IMR-90 (cell line): Measurements from ENCODE around the gene DNAJB5. TPM values are rescaled to one million over a fixed set of nuclear protein-coding genes. Genes with fewer than 3 reads are reported as not detected.

Experiments used
- ATAC-seq: fragments of 200-7000 bp; cut with Tn5 transposase; 2 replicates; pipeline ENCODE4 v1.9.1; 2020; ENCODE audit warnings: low read depth, mild to moderate bottlenecking, moderate library complexity
- BruUV-seq: library from RNA; stranded (reverse); fragments of 400-500 nt; replicated peaks from 2 replicates; lab custom pipeline; 2021; lab: Mats Ljungman, UMichigan
- CTCF ChIA-PET: fragments of 300-600 bp; formaldehyde crosslinking; extraction: SDS; loops from one replicate; lab custom pipeline; 2021; ENCODE audit warnings: antibody characterized with exemption; lab: Yijun Ruan, JAX
- POLR2A ChIA-PET: fragments of 300-600 bp; sonication (Branson Sonifier 250); formaldehyde crosslinking; loops from one replicate; lab custom pipeline; 2022; ENCODE audit warnings: antibody characterized with exemption; ENCODE audit not compliant: unreplicated experiment; lab: Charles Lee
- DNase-seq: peaks from one replicate; pipeline ENCODE4 v3.0.0; 2013
- H2AFZ ChIP-seq: replicated peaks from 2 replicates; pipeline ENCODE3; 2013; ENCODE audit warnings: low read length, mild to moderate bottlenecking; ENCODE audit not compliant: poor library complexity
- H2AK5ac ChIP-seq: 2 replicates; pipeline ENCODE4 v1.6.1; 2013; ENCODE audit warnings: low read depth, low read length, inconsistent platforms
- H2AK9ac ChIP-seq: replicated peaks from 2 replicates; pipeline ENCODE3; 2013; ENCODE audit warnings: mild to moderate bottlenecking, low read depth, low read length, moderate library complexity; ENCODE audit not compliant: poor library complexity
- H2BK120ac ChIP-seq: 2 replicates; pipeline ENCODE4 v1.6.1; 2013; ENCODE audit warnings: low read depth, low read length, inconsistent platforms
- H2BK15ac ChIP-seq: 3 replicates; pipeline ENCODE4 v1.6.1; 2013; ENCODE audit warnings: low read depth, low read length, inconsistent platforms
- H2BK20ac ChIP-seq: 2 replicates; pipeline ENCODE4 v1.6.1; 2013; ENCODE audit warnings: low read depth, mild to moderate bottlenecking, inconsistent platforms, low read length, moderate library complexity
- H2BK5ac ChIP-seq: 2 replicates; pipeline ENCODE4 v1.6.1; 2013; ENCODE audit warnings: mild to moderate bottlenecking, low read depth, low read length, inconsistent platforms; ENCODE audit not compliant: poor library complexity, severe bottlenecking
- H3K14ac ChIP-seq: replicated peaks from 2 replicates; pipeline ENCODE4 v1.6.1; 2013; ENCODE audit warnings: low read depth, low read length, inconsistent platforms
- H3K18ac ChIP-seq: 2 replicates; pipeline ENCODE4 v1.6.1; 2013; ENCODE audit warnings: low read depth, low read length, control low read depth
- H3K23ac ChIP-seq: 2 replicates; pipeline ENCODE4 v1.6.1; 2013; ENCODE audit warnings: low read depth, low read length, inconsistent platforms
- H3K27ac ChIP-seq: 2 replicates; pipeline ENCODE4 v1.5.1; 2013; ENCODE audit warnings: mild to moderate bottlenecking, control low read depth, low read length; ENCODE audit not compliant: insufficient read depth
- H3K27me3 ChIP-seq: 2 replicates; pipeline ENCODE4 v1.6.1; 2013; ENCODE audit warnings: low read length; ENCODE audit not compliant: control insufficient read depth, insufficient read depth
- H3K36me3 ChIP-seq: 2 replicates; pipeline ENCODE4 v1.6.1; 2013; ENCODE audit warnings: low read length, mixed read lengths; ENCODE audit not compliant: control insufficient read depth, insufficient read depth
- H3K4ac ChIP-seq: 2 replicates; pipeline ENCODE4 v1.6.1; 2013; ENCODE audit warnings: low read depth, low read length, inconsistent platforms
- H3K4me1 ChIP-seq: 2 replicates; pipeline ENCODE4 v1.6.1; 2013; ENCODE audit warnings: low read length, mixed read lengths; ENCODE audit not compliant: control insufficient read depth, insufficient read depth
- H3K4me2 ChIP-seq: 2 replicates; pipeline ENCODE4 v1.6.1; 2013; ENCODE audit warnings: low read depth, mild to moderate bottlenecking, control low read depth, low read length, moderate library complexity
- H3K4me3 ChIP-seq: 2 replicates; pipeline ENCODE4 v1.5.1; 2013; ENCODE audit warnings: low read depth, mild to moderate bottlenecking, control low read depth, low read length, moderate library complexity; ENCODE audit not compliant: insufficient read depth
- H3K56ac ChIP-seq: 2 replicates; pipeline ENCODE4 v1.6.1; 2013; ENCODE audit warnings: low read length, inconsistent platforms; ENCODE audit not compliant: insufficient read depth; ENCODE audit errors: extremely low read depth
- H3K79me1 ChIP-seq, 2 experiments: 2 replicates each; pipeline ENCODE4 v1.6.1; 2013; ENCODE audit warnings: low read length in 2 of 2, inconsistent platforms in 1 of 2, low read depth in 1 of 2
- H3K9ac ChIP-seq: 2 replicates; pipeline ENCODE4 v1.6.1; 2013; ENCODE audit warnings: low read depth, low read length, control low read depth
- H3K9me1 ChIP-seq: 2 replicates; pipeline ENCODE4 v1.6.1; 2013; ENCODE audit warnings: low read length, inconsistent platforms; ENCODE audit not compliant: insufficient read depth
- H3K9me3 ChIP-seq: 2 replicates; pipeline ENCODE4 v1.6.1; 2013; ENCODE audit warnings: low read length; ENCODE audit not compliant: control insufficient read depth, insufficient read depth
- H4K20me1 ChIP-seq: 2 replicates; pipeline ENCODE4 v1.6.1; 2013; ENCODE audit warnings: low read length, inconsistent platforms; ENCODE audit not compliant: insufficient read depth
- H4K5ac ChIP-seq: 2 replicates; pipeline ENCODE4 v1.6.1; 2013; ENCODE audit warnings: mild to moderate bottlenecking, low read depth, low read length, control low read depth
- H4K8ac ChIP-seq, 2 experiments: 2 replicates each; pipeline ENCODE4 v1.6.1; 2013; ENCODE audit warnings: low read depth in 2 of 2, low read length in 2 of 2, control low read depth in 1 of 2, inconsistent platforms in 1 of 2
- H4K91ac ChIP-seq: 2 replicates; pipeline ENCODE4 v1.6.1; 2013; ENCODE audit warnings: low read depth, low read length, inconsistent platforms; ENCODE audit not compliant: insufficient read depth
- MAFK ChIP-seq: IDR thresholded peaks from 2 replicates; pipeline ENCODE4 v1.6.1; 2012; ENCODE audit warnings: low read depth, low read length, improper control_type of control experiment
- WGBS, 2 experiments: methylation state at CpG; one replicate each; pipeline versions ENCODE4 v1.1.5 to v1.1.7; 2013; ENCODE audit warnings: missing lambda C conversion rate in 2 of 2; ENCODE audit not compliant: insufficient read length in 1 of 2; ENCODE audit errors: extremely low coverage in 2 of 2; 5-methylcytosine and 5-hydroxymethylcytosine counted together
- dilution Hi-C: fragments of 300-500 bp; cut with HindIII; formaldehyde crosslinking; loops from one replicate; pipeline ENCODE4 v1.14.3; 2018; ENCODE audit warnings: low sequenced_read_pairs; ENCODE audit not compliant: unreplicated experiment
- in situ Hi-C: fragments of 300-500 bp; cut with MboI; formaldehyde crosslinking; loops from 3 replicates; pipeline ENCODE4 v1.14.3; 2019; ENCODE audit warnings: low sequenced_read_pairs, inconsistent platforms, mixed read lengths
- intact Hi-C: fragments of 100-400 bp; cut with micrococcal nuclease; formaldehyde crosslinking; loops from 2 replicates; pipeline ENCODE4 v1.10.0; 2022
- polyA plus RNA-seq, 3 experiments: library from polyadenylated mRNA; depleted of rRNA; stranded (reverse); fragments of >200 nt; gene quantifications; 2 replicates each; pipeline ENCODE4 v1.2.3, GENCODE V29; 2012; ENCODE audit warnings: low replicate concordance in 1 of 3
- total RNA-seq: library from RNA; depleted of rRNA; stranded (reverse); fragments of >200 nt; gene quantifications from 2 replicates; pipeline ENCODE4 v1.2.3, GENCODE V29; 2012

The DNAJB5 gene
- total and polyA plus RNA-seq, 2 of the 4 experiments (the other 2 are of a cell fraction), result 11.4 to 14.9 TPM

DNA sequence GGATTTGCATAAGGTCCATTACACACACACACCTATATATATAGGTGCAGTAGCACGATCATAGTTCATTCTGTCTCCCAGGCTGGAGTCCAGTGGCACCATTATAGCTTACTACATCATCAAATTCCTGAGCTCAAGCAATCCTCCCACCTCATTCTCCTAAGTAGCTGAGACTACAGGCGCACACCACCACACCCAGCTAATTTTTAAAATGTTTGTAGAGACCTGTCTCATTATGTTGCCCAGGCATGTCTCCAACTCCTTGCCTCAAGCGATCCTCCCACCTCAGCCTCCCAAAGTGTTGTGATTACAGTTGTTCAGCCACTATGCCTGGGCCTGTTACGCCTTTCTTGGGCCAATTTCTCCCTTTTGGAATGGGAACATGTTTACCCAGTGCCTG lies 39.7 kb downstream of the DNAJB5 start:
- TF ChIP-seq MAFK, result no peak
- no peak overlapping the region for H4K91ac ChIP-seq
- no peak overlapping the region for H3K27ac ChIP-seq
- H4K5ac ChIP-seq, result no peak overlapping the region
- H4K20me1 ChIP-seq, result no peaks in the 10 kb centered on the region
- H3K4me2 ChIP-seq, result no peak overlapping the region
- no peak overlapping the region for H3K4ac ChIP-seq
- H3K18ac ChIP-seq, result no peak overlapping the region
- H3K27me3 ChIP-seq, result no peaks in the 10 kb centered on the region
- dilution Hi-C loops, result no loop called here
- no peak overlapping the region for H2BK120ac ChIP-seq
- H3K9me3 ChIP-seq, result no peaks in the 10 kb centered on the region
- no peak overlapping the region for H4K8ac ChIP-seq
- no peak overlapping the region for H3K23ac ChIP-seq
- peaks cover 8% of the 10 kb centered on the region; the same call in 1 of the 2 replicates for H3K9me1 ChIP-seq
- H3K4me1 ChIP-seq, result peaks cover 7% of the 10 kb centered on the region
- POLR2A ChIA-PET, result no interaction called here
- H2AK9ac ChIP-seq, result no peak overlapping the region
- H3K14ac ChIP-seq, result no peak overlapping the region
- intact Hi-C loops, result no loop called here
- H2BK20ac ChIP-seq, result no peak overlapping the region
- 80% methylated on average over 1 of the region's 4 CpGs; no CpG with 5 or more reads in 1 of the 2 experiments for WGBS, 2 experiments
- H2AFZ ChIP-seq, result no peak overlapping the region
- no peak overlapping the region for H2BK15ac ChIP-seq
- H2AK5ac ChIP-seq, result no peak overlapping the region
- BruUV-seq, result no TSS peak
- H3K36me3 ChIP-seq, result no peaks in the 10 kb centered on the region
- no peak for DNase-seq
- no peak overlapping the region for H2BK5ac ChIP-seq
- no peak overlapping the region for H3K9ac ChIP-seq
- in situ Hi-C loops, result no loop called here
- no peak for ATAC-seq
- H3K56ac ChIP-seq, result no peak overlapping the region
- H3K4me3 ChIP-seq, result no peak overlapping the region
- CTCF ChIA-PET, result no interaction called here
- no peaks in the 10 kb centered on the region for H3K79me1 ChIP-seq
